Inflammatory macrophage treated with lipopolysaccharide for 1 hour (primary cell): ENCODE measurements around the gene SKAP1.
"Not testable (repeated sequence)": the region's sequence is repeated elsewhere in the genome, so short reads cannot be mapped to it uniquely, and the experiment has no call there.

ENCODE experiments used
- DNase-seq, 2 donors: peaks; one replicate each; pipeline ENCODE4 v3.0.0-alpha.2; 2020 to 2022

Gene SKAP1

GRCh38 chr17:48276776-48277175, 153.2 kb downstream of the SKAP1 start:
- DNase-seq, result no peak

- DNase-seq, result no peak
Measured at GRCh38 chr17:48270899-48271298, 159.1 kb downstream of the SKAP1 start.

GRCh38 chr17:48269209-48269608, 160.8 kb downstream of the SKAP1 start:
- no peak for DNase-seq

- DNase-seq, result no peak
Measured at GRCh38 chr17:48263731-48264035, 166.3 kb downstream of the SKAP1 start.

DNA sequence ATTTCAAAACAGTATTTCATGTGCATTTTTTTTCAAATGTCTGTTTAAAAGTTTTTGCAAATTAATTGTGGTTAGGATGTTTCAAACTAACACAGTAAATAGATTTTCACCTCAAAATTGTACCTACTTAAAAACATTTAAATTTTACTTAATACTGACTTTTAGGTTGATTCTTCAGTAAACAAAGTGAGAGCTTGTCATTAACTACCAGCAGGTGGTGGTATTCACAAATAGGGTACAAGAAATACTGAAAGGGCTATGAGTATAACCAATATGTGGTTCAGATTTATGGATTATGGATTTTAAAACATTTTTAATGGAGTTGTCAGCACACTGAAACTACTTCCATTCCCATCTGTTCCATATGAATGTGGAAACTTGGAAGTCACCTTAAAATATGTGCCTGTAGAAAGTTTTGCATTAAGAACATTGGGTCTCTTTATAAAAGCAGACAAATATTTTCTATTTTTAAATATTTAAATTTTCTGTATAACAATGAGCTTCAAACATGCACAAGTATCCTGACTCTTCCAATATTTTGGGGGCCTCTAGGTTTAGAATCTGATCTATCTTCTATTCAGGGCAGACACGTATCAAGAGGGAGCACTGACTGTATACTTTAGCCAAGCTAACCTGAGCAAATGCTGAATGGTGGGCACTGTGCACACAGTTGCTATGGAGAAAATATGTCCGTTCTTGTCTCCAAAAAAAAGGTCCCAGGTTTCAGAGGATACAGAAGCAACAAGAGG, 166.9 kb downstream of the SKAP1 start:
- DNase-seq, result peak in 1 of 2 donors; percentile 34

GRCh38 chr17:48261297-48261880, 168.6 kb downstream of the SKAP1 start:
- no peak for DNase-seq

DNA sequence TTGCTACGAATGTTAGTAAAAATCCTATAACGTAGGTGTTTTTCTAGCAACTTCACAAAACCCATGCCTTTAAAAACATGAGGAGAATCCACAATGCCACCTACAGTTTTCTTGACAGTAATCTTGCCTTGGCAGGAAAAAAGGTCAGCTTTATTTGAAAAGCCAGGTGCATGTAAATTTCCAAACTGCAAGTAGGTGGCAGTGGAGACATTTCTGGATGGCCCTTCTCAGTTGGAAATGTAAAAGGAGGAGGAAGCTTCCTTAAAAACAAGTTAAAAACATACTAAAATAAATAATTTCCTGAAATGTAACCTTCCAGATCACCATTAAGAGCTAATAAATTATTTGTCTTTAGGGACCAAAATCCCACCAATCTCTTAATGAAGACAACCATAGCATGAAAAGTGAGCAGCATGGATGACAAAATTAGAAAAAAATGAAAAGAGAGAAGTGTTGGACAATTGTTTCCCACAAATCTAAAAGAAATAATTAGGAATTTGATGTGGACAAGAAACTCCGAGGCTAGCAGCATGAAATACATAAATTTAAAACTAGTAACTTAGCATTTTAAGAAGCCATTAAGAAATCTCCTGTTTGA, 170.2 kb downstream of the SKAP1 start:
- DNase-seq, result no peak

GRCh38 chr17:48258331-48258730, 171.7 kb downstream of the SKAP1 start:
- no peak for DNase-seq

GRCh38 chr17:48255759-48256158, 174.3 kb downstream of the SKAP1 start:
- DNase-seq, result no peak

GRCh38 chr17:48254896-48255295, 175.1 kb downstream of the SKAP1 start:
- no peak for DNase-seq

GRCh38 chr17:48253975-48254374, 176.0 kb downstream of the SKAP1 start:
- no peak for DNase-seq

DNA sequence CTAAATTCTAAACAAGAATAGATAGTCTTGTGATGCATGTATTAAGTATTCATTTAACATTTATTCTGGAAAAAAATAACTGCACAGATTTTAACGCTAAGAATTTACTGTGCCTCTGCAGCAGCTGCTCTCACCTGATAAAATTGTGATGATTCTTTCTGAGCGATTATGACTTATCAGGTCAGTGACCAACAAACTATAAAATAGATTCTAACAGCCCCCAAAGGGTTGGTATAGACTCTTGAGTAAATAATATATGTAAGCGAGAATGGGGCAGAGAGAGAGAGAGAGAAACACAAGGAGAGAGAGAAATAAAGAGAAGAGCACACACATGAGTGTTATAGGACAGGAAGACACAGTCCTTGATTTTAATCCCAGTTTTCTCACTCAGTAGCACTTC, 178.1 kb downstream of the SKAP1 start:
- no peak for DNase-seq

GRCh38 chr17:48250949-48251348, 179.1 kb downstream of the SKAP1 start:
- DNase-seq, result no peak

- DNase-seq, result not testable (repeated sequence)
Measured at GRCh38 chr17:48250059-48250458, 180.0 kb downstream of the SKAP1 start.

DNA sequence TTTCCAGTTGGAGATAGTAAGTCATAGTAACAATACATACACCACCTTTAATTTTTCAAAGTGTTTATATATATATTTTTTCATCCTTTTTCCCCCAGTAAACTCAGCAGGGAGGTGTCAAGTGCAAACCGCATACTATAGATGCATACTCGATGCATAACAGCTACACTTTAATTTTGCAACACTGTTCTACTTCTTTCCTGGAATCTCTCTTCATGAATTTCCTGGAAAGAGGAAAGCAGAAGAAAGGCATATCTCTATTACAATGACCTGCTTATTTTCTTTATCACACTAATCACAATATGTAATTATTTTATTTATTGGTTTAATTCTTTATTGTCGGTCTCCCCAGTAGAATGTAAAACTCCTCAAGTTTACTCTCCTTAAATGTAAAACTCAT, 182.4 kb downstream of the SKAP1 start:
- peak in 1 of 2 donors; percentile 27 for DNase-seq

DNA sequence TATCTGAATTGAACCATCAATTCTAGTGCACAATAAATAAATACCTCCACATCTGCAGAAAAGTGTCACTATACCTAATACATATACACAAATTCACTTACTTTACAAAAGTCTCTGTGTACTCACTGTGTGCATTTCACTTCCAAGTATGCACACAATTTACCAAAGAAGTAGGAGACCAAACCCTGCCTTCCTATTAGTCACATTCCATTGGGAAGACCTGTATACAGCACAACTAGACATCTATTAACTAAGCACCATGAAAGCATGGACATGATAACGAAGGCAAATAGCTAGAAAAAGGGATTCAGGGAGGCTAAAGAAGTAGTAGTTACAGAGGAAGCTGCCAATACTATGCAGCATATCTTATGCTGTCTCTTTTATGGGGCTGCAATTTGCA, 183.0 kb downstream of the SKAP1 start:
- no peak for DNase-seq

GRCh38 chr17:48246612-48247011, 183.4 kb downstream of the SKAP1 start:
- DNase-seq, result no peak

DNA sequence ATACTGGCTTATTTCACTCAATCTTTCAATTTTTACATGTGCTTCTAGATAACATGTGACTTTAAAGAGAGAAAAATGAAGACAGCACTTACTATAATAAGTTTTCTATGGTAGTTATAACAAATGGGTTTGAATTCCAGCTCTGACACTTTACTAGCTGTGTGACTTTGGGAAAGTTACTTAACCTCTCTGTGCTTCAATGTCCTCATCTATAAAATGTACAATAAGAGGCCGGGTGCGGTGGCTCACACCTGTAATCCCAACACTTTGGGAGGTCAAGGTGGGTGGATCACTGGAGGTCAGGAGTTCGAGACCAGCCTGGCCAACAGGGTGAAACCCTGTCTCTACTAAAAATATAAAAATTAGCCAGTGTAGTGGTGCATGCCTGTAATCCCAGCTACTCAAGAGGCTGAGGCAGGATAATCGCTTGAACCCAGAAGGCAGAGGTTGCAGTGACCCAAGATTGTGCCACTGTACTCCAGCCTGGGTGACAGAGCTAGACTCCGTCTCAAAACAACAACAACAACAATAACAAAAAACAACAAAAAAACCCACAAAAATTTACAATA, 184.5 kb downstream of the SKAP1 start:
- DNase-seq, result not testable (repeated sequence)

- DNase-seq, result no peak
Measured at GRCh38 chr17:48244814-48245213, 185.2 kb downstream of the SKAP1 start.

GRCh38 chr17:48244121-48244711, 185.8 kb downstream of the SKAP1 start:
- peak in 1 of 2 donors; percentile 29 for DNase-seq

- DNase-seq, result no peak
Measured at GRCh38 chr17:48241770-48242497, 188.1 kb downstream of the SKAP1 start.

DNA sequence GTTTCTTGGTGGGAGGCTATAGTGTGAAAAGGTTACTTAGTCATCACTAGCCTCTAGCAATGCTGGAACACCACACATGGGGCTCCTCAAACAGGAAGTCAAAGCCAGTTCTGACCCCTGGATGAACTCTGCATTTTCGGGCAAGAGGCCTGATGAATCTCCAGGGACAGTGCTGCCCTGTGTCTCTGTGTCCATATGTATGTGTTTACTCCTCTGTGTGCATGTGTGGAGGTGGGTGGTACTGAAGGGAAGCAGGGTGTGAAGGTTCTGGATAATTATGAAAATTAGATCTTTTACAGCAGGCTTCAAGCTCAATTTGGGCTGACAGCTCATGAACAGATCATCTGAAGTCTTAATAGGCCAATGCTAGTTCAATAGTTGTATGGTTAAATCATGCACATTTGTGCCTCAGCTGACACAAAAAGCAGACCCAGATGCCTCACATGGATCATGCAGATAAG, 188.9 kb downstream of the SKAP1 start:
- DNase-seq, result peak; percentile 74 to 80

GRCh38 chr17:48240562-48241130, 189.4 kb downstream of the SKAP1 start:
- DNase-seq, result no peak
